GM23338 (cell line): ENCODE measurements around the gene SLC25A22. TPM values are rescaled to one million over a fixed set of nuclear protein-coding genes. Genes with fewer than 3 reads are reported as not detected.

Experiments used
- ATAC-seq: fragments of 200-7000 bp; cut with Tn5 transposase; 3 replicates; pipeline ENCODE4 v1.9.1; 2020
- DNase-seq: peaks from one replicate; pipeline ENCODE4 v3.0.0-alpha.2; 2015; ENCODE audit warnings: low spot score
- H2AFZ ChIP-seq: fragments of 200-600 bp; sonication (generic); 2 replicates; pipeline ENCODE4 v1.8.0; 2016; ENCODE audit warnings: antibody characterized with exemption, mild to moderate bottlenecking, moderate library complexity
- H3F3A ChIP-seq: fragments of 200-600 bp; sonication (generic); replicated peaks from 2 replicates; pipeline ENCODE4 v1.8.0; 2017; ENCODE audit warnings: antibody characterized with exemption, mixed run types, low read depth
- H3K27ac ChIP-seq: fragments of 200-600 bp; sonication (generic); 2 replicates; pipeline ENCODE4 v1.6.1; 2016; ENCODE audit warnings: low read depth
- H3K27me3 ChIP-seq: fragments of 200-600 bp; sonication (generic); 2 replicates; pipeline ENCODE4 v1.8.0; 2016; ENCODE audit warnings: mild to moderate bottlenecking, mixed run types, moderate library complexity; ENCODE audit not compliant: insufficient read depth
- H3K36me3 ChIP-seq: fragments of 200-600 bp; sonication (generic); 2 replicates; pipeline ENCODE4 v1.8.0; 2016; ENCODE audit warnings: mild to moderate bottlenecking; ENCODE audit not compliant: insufficient read depth
- H3K4me1 ChIP-seq: fragments of 200-600 bp; sonication (generic); 2 replicates; pipeline ENCODE4 v1.8.0; 2016; ENCODE audit warnings: mild to moderate bottlenecking, moderate library complexity; ENCODE audit not compliant: insufficient read depth
- H3K4me2 ChIP-seq: fragments of 200-600 bp; sonication (generic); 2 replicates; pipeline ENCODE4 v1.7.1; 2017; ENCODE audit warnings: mixed run types
- H3K4me3 ChIP-seq: fragments of 200-600 bp; sonication (generic); 2 replicates; pipeline ENCODE4 v1.6.1; 2016; ENCODE audit warnings: mixed run types
- H3K79me2 ChIP-seq: fragments of 200-600 bp; sonication (generic); replicated peaks from 2 replicates; pipeline ENCODE4 v1.8.0; 2017; ENCODE audit warnings: mild to moderate bottlenecking; ENCODE audit not compliant: insufficient read depth
- H3K9me2 ChIP-seq: fragments of 200-600 bp; sonication (generic); 2 replicates; pipeline ENCODE4 v1.8.0; 2017; ENCODE audit not compliant: insufficient read depth
- H4K20me1 ChIP-seq: fragments of 200-600 bp; sonication (generic); replicated peaks from 2 replicates; pipeline ENCODE4 v1.8.0; 2017; ENCODE audit warnings: mild to moderate bottlenecking; ENCODE audit not compliant: insufficient read depth
- H3K27ac Mint-ChIP-seq: 2 replicates; pipeline ENCODE4 v1.8.0; 2020; ENCODE audit warnings: inconsistent platforms, mild to moderate bottlenecking, moderate library complexity, mixed read lengths
- H3K27me3 Mint-ChIP-seq: 3 replicates; pipeline ENCODE4 v1.8.0; 2022; ENCODE audit warnings: low read depth, mild to moderate bottlenecking, moderate library complexity, mixed read lengths, inconsistent platforms; ENCODE audit not compliant: insufficient read depth, poor library complexity
- H3K36me3 Mint-ChIP-seq: 3 replicates; pipeline ENCODE4 v1.8.0; 2021; ENCODE audit warnings: low read depth, mild to moderate bottlenecking, inconsistent platforms, moderate library complexity, mixed read lengths
- H3K4me1 Mint-ChIP-seq: 3 replicates; pipeline ENCODE4 v1.8.0; 2020; ENCODE audit warnings: mild to moderate bottlenecking, inconsistent platforms, mixed read lengths
- H3K4me3 Mint-ChIP-seq: 3 replicates; pipeline ENCODE4 v1.8.0; 2021; ENCODE audit warnings: moderate library complexity, mild to moderate bottlenecking, inconsistent platforms, mixed read lengths
- H3K9me3 Mint-ChIP-seq: 3 replicates; pipeline ENCODE4 v1.8.0; 2020; ENCODE audit warnings: moderate library complexity, mild to moderate bottlenecking, inconsistent platforms, mixed read lengths
- CREB1 ChIP-seq: fragments of 250-450 bp; sonication (Bioruptor Pico); IDR thresholded peaks from 2 replicates; pipeline ENCODE4 v1.5.0; 2020; ENCODE audit warnings: low read depth, mild to moderate bottlenecking, moderate library complexity
- EZH2phosphoT487 ChIP-seq: fragments of 200-600 bp; sonication (generic); IDR thresholded peaks from one replicate; pipeline ENCODE4 v1.8.1; 2018; ENCODE audit warnings: antibody characterized with exemption; ENCODE audit not compliant: unreplicated experiment
- NANOG ChIP-seq: IDR thresholded peaks from 2 replicates; pipeline ENCODE4 v1.6.1; 2016; ENCODE audit warnings: antibody characterized with exemption, borderline replicate concordance
- POLR2AphosphoS5 ChIP-seq: IDR thresholded peaks from 2 replicates; pipeline ENCODE4 v1.6.1; 2016; ENCODE audit warnings: antibody characterized with exemption, low read depth
- ZNF331 ChIP-seq: fragments of 250-450 bp; sonication (Bioruptor Pico); IDR thresholded peaks from 2 replicates; pipeline ENCODE4 v1.5.0; 2020; ENCODE audit warnings: low read depth, mild to moderate bottlenecking, moderate library complexity
- polyA plus RNA-seq: library from polyadenylated mRNA; unstranded; fragments of >200 nt; fragmentation: Nextera tagmentation; extraction: Ambion mirVana; gene quantifications from 2 replicates; pipeline ENCODE4 v1.2.1, GENCODE V29; 2016
- total RNA-seq: library from RNA; depleted of rRNA; stranded (reverse); fragments of >200 nt; shearing (Covaris generic); gene quantifications from 2 replicates; pipeline ENCODE4 v1.2.3, GENCODE V29; 2014
- TF ChIP-seq, protein P1 (sequence below), 2 experiments: fragments of 200-600 bp in 1 of 2; sonication (generic) in 1 of 2; conservative IDR thresholded peaks; 2 replicates each; pipeline versions ENCODE4 v1.5.1 to v1.6.1; 2016 to 2017; ENCODE audit warnings: antibody characterized with exemption in 2 of 2, low read depth in 2 of 2, mild to moderate bottlenecking in 2 of 2, moderate library complexity in 1 of 2
- TF ChIP-seq, protein P2 (sequence below): IDR thresholded peaks from 2 replicates; pipeline ENCODE4 v1.6.1; 2016; ENCODE audit warnings: antibody characterized with exemption
- TF ChIP-seq, protein P3 (sequence below): IDR thresholded peaks from one replicate; pipeline ENCODE4 v1.6.1; 2018; ENCODE audit warnings: antibody characterized with exemption; ENCODE audit not compliant: unreplicated experiment

The SLC25A22 gene
- total and polyA plus RNA-seq, 2 experiments from 2014 or later: 21.0 to 46.4 TPM

DNA sequence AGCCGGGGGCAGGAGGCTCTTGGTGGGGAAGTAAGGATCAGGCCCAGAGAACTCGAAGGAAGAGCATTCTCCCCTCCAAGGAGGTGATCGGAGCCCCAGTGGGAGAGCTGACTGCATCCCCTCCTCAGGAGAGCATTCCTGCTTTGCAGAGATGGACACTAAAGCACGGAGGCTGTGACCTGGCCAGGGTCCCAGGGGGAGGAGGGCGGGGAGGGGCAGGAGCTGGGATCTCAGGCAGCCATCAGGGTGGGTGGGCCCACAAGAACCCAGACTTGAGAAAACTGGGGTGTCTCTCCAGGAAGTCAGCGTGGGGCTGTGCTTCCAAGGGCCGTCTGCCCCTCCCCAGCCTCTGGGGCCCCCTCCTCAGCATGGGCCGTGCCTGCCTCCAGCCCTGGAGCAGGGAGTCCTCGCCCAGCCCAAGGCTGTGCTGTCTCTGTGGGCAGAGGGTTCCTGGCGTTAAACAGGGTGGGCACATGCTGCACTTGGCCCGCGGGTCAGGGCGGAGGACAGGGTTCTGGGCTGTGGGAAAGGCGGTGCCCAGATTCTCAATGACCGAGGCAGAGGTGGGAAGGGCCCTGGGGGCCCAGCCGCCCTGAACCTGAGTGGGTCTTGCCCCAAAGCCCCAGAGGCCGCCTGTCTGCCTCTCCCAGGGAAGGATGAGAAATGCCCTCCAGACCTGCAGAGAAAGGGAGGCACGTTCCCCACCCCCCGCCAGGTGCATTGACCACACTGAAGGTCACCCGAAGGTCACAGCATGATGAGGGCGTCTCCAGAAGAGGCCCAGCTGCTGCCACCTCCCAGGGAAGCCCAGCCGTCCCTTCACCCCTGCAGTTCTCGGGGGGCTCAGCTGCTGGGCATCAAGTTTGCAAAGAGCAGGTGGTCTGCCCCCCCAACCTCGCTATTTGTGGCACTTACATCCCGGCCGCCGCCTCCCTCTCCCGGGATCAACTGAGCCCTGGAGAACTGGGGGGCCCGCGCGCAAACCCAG, 8.8 kb downstream of the SLC25A22 start:
- no peaks in the 10 kb centered on the region for H3K9me3 Mint-ChIP-seq
- H3K4me3 Mint-ChIP-seq: peak overlapping the region; percentile 56
- H3K4me3 ChIP-seq: peak overlapping the region; percentile 51
- peak overlapping the region; percentile 83 for H3K4me2 ChIP-seq
- H3K9me2 ChIP-seq: no peaks in the 10 kb centered on the region
- peaks cover 7% of the 10 kb centered on the region for H4K20me1 ChIP-seq
- peaks cover 24% of the 10 kb centered on the region for H3K4me1 Mint-ChIP-seq
- H3K27me3 ChIP-seq: no peaks in the 10 kb centered on the region
- H3F3A ChIP-seq: peaks cover 13% of the 10 kb centered on the region
- H3K36me3 Mint-ChIP-seq: peaks cover 10% of the 10 kb centered on the region; the same call in 2 of the 3 replicates
- no peaks in the 10 kb centered on the region for H3K79me2 ChIP-seq
- no peak; the same call in 2 of the 3 replicates for ATAC-seq
- H3K27ac Mint-ChIP-seq: no peak overlapping the region
- H3K27ac ChIP-seq: no peak overlapping the region
- H3K27me3 Mint-ChIP-seq: peaks cover 15% of the 10 kb centered on the region
- H3K4me1 ChIP-seq: peaks cover 16% of the 10 kb centered on the region; the same call in 1 of the 2 replicates
- no peaks in the 10 kb centered on the region for H3K36me3 ChIP-seq
- peak; percentile 60 for DNase-seq
- H2AFZ ChIP-seq: no peak overlapping the region
- TF ChIP-seq EZH2phosphoT487 (no peak), NANOG (no peak), ZNF331 (CRISPR knock-in tag) (no peak)
- TF ChIP-seq, protein P1, sequence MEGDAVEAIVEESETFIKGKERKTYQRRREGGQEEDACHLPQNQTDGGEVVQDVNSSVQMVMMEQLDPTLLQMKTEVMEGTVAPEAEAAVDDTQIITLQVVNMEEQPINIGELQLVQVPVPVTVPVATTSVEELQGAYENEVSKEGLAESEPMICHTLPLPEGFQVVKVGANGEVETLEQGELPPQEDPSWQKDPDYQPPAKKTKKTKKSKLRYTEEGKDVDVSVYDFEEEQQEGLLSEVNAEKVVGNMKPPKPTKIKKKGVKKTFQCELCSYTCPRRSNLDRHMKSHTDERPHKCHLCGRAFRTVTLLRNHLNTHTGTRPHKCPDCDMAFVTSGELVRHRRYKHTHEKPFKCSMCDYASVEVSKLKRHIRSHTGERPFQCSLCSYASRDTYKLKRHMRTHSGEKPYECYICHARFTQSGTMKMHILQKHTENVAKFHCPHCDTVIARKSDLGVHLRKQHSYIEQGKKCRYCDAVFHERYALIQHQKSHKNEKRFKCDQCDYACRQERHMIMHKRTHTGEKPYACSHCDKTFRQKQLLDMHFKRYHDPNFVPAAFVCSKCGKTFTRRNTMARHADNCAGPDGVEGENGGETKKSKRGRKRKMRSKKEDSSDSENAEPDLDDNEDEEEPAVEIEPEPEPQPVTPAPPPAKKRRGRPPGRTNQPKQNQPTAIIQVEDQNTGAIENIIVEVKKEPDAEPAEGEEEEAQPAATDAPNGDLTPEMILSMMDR (conservative IDR thresholded peaks at IDR 0.05; ENCODE audit: low read depth in 2 of 2): no peak

DNA sequence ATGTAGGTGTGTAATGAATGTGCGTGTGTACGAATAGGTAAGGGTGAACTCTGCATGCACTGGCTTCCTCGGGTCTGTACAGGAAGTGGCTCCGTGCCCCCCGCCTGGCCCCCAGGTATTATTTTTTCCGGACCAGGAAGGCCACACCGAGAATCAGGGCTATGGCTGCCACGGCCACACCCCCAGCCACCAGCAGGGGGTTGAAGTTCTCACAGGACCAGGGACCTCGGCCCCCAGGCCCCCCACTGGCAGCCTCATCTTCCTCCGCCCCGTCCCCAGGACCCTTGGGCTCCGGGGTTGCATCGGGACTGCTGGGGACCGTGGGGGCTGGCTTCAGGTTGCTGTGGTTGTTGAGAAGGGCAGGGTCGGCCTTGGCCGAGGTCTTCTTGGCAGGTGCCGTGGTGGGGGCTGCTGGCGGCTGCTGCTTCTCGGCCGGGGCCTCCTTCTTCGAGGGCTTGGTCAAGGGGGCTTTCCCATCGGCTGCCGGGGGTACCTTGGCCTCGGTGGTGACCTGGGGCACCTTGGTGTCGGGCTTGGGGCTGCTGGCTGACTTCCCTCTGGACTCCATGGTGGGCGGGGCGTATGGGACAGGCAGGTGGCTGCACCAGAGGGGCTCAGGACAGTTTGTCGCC, 10.0 kb downstream of the SLC25A22 start:
- H3K4me1 Mint-ChIP-seq: peaks cover 32% of the 10 kb centered on the region
- H3K36me3 Mint-ChIP-seq: peaks cover 13% of the 10 kb centered on the region; the same call in 2 of the 3 replicates
- H3K27ac Mint-ChIP-seq: no peak overlapping the region
- ATAC-seq (no peak), DNase-seq (no peak)
- Histone ChIP-seq H3F3A (peaks cover 13% of the 10 kb centered on the region), H4K20me1 (peaks cover 7% of the 10 kb centered on the region), H3K4me3 (no peak overlapping the region), H2AFZ (no peak overlapping the region), H3K27me3 (no peaks in the 10 kb centered on the region), H3K79me2 (no peaks in the 10 kb centered on the region), H3K27ac (no peak overlapping the region), H3K4me1 (peaks cover 23% of the 10 kb centered on the region), H3K9me2 (no peaks in the 10 kb centered on the region), H3K4me2 (no peak overlapping the region), H3K36me3 (no peaks in the 10 kb centered on the region)
- H3K4me3 Mint-ChIP-seq: no peak overlapping the region
- no peaks in the 10 kb centered on the region for H3K9me3 Mint-ChIP-seq
- peaks cover 18% of the 10 kb centered on the region for H3K27me3 Mint-ChIP-seq
- TF ChIP-seq POLR2AphosphoS5: no peak
- TF ChIP-seq, protein P2, sequence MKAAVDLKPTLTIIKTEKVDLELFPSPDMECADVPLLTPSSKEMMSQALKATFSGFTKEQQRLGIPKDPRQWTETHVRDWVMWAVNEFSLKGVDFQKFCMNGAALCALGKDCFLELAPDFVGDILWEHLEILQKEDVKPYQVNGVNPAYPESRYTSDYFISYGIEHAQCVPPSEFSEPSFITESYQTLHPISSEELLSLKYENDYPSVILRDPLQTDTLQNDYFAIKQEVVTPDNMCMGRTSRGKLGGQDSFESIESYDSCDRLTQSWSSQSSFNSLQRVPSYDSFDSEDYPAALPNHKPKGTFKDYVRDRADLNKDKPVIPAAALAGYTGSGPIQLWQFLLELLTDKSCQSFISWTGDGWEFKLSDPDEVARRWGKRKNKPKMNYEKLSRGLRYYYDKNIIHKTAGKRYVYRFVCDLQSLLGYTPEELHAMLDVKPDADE: no peak
- TF ChIP-seq ZNF331 (CRISPR knock-in tag): no peak
- TF ChIP-seq, protein P1 (conservative IDR thresholded peaks at IDR 0.05; ENCODE audit: low read depth in 2 of 2): no peak
- TF ChIP-seq, protein P3, sequence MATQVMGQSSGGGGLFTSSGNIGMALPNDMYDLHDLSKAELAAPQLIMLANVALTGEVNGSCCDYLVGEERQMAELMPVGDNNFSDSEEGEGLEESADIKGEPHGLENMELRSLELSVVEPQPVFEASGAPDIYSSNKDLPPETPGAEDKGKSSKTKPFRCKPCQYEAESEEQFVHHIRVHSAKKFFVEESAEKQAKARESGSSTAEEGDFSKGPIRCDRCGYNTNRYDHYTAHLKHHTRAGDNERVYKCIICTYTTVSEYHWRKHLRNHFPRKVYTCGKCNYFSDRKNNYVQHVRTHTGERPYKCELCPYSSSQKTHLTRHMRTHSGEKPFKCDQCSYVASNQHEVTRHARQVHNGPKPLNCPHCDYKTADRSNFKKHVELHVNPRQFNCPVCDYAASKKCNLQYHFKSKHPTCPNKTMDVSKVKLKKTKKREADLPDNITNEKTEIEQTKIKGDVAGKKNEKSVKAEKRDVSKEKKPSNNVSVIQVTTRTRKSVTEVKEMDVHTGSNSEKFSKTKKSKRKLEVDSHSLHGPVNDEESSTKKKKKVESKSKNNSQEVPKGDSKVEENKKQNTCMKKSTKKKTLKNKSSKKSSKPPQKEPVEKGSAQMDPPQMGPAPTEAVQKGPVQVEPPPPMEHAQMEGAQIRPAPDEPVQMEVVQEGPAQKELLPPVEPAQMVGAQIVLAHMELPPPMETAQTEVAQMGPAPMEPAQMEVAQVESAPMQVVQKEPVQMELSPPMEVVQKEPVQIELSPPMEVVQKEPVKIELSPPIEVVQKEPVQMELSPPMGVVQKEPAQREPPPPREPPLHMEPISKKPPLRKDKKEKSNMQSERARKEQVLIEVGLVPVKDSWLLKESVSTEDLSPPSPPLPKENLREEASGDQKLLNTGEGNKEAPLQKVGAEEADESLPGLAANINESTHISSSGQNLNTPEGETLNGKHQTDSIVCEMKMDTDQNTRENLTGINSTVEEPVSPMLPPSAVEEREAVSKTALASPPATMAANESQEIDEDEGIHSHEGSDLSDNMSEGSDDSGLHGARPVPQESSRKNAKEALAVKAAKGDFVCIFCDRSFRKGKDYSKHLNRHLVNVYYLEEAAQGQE: no peak
- no peak for TF ChIP-seq CREB1 (CRISPR knock-in tag)
- no peak for TF ChIP-seq EZH2phosphoT487
- TF ChIP-seq NANOG: no peak
